HS-27A (cell line): ENCODE results near the gene OTX1.
"Not testable (repeated sequence)": the region's sequence is repeated elsewhere in the genome, so short reads cannot be mapped to it uniquely, and the experiment has no call there.

Source experiments
- DNase-seq: peaks from one replicate; pipeline ENCODE4 v3.0.0-alpha.2; 2012; ENCODE audit warnings: low read depth, missing footprints

Gene OTX1

DNA sequence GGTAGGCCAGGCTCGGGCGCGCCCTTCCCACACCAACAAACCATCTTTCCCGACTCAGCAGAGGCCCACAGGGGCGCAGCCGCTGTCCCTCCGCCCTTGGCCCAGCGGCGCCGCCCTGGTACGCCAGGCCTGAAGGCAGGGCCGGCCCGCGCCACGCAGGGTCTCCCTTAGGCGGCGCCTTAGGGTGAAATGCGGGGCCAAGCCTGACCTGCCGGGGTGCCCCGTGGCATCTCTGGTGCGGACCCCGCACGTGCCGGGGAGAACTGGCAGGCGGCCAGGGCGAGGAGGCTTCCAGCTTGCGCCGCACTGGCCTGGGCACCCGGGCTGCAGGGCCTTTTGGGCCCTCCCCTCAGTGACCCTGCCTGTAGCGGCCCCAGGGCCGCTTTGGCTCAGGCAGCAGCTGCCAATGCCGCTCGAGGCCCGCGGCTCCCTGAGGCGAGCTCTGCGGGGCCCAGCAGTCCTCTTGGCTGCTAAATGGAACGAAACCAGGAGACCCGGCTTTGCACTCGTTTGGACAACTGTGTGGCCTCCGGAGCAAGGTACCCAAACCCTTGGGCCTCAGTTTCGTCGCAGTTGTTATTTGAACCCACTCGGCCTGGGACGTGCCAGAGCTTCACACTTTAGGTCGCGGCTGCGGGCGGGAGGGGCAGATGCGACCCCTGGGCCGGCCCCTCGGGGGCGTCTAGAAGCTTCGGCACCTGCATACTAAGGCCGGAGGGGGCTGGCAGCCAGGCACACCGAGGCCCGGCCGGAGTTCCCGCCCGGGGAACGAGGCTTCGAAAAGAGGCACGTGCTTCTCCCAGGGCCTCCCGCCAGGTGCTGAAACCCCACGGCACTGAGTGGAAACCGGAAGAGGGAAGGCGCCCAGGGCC lies 8.5 kb downstream of the OTX1 start:
- DNase-seq = no peak

DNA sequence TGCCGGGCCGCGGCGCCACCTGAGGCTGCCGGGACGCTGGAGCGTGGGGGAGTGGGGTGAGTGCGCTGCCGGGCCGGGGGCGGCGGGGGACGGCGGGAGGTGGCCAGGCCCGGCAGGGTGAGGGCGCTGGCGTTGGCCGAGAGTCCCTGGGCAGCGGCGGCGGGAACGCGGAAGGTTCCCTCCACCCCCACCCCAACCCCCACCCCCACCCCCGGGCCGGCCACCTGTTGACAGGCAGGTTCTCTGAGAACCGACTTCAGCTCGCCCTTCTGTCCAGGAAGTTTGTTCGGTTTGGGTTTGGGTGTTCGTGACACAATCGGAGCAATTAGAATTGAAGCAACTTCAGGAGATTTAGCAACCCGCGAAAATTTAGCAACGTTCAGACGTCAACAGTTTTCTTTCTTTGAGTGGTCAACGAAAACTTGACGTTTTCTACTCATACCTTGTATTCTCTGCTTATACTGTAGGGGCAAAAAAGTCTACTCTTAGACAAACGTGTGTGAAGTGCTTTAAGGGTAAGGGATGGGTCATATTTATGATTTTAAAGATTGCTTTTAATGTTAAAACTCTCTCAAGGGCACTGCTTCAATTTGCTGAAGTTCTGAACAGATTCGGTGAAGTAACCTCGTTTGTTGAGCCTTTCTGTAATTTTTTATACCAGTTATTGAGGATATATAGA lies 9.3 kb downstream of the OTX1 start:
- DNase-seq = no peak

DNA sequence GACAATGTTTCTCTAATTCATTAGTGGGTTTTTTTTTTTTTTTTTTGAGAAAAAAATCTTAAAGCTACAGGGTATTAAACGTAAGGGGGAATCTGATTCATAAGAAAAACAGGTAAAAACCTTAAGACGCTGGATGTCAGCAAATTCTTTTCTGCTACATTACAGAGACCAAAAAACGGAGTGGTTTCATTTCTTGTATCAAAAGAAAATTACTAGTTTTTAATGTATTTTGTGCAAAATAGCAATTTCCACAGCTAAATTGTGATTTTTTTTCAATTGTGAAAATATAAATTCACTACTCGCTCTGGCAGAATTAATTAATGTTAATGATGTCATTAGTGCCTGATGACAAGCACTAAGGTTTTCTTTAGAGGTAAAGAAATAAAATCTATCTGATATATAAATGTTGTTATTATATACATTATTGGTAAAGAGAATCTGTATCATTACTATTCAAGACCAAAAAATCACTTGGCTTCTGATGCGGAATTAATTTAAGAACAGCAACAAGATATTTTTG lies 9.9 kb downstream of the OTX1 start:
- no peak for DNase-seq

DNA sequence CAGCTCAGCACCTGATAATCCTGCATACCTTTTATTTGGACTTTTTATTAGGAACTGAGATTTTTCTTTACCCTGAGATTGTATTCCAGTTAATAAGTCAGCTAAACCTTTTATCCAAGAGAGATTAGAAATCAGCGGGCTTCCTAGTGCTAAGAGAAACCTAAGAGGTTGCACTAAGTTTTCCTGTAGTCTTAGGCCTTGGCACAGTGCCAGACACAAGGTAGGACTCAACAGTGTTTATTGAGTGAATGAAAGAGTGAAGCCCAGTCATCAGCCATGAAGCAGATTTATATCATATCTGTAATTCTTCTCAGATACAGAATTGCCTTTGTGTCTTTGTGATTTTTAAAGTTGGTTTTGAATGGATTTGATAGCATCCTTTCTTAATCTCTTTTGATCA lies 13.6 kb downstream of the OTX1 start:
- DNase-seq = no peak

DNA sequence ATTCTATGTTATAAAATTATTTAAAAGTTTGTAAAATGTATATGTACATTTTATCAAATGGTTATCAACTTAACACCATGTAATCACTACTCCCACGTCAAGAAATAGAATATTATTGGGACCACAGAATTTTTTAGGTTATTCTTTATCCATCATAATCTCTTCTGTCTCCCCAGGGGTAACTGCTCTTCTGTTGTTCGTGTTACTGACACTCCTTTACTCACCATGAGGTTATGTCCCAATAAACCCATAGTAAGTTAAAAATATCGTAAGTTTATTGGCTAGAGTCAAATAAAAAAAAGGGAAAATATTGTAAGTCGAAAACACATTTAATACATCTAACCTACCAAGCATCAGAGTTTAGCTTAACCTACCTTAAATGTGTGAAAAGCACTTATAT lies 14.0 kb downstream of the OTX1 start:
- DNase-seq = no peak

DNA sequence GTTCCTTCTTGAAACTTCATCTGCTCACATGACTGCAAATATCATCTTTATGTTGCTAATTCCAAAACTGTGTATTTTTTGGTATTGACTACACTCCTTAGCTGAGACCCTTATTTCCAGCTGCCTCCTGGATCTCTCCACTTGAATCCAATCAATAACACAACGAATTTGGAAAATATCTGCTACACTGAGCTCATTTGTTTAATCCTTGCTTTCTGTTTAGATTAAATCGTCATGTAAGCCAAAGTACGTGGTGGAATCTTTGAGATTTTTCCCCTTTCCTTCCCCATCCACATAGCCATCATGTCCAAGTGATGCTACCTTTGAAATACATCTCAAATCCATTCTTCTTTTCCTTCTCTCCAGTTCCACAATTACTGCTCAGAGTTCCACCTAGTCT lies 15.6 kb downstream of the OTX1 start:
- no peak for DNase-seq

DNA sequence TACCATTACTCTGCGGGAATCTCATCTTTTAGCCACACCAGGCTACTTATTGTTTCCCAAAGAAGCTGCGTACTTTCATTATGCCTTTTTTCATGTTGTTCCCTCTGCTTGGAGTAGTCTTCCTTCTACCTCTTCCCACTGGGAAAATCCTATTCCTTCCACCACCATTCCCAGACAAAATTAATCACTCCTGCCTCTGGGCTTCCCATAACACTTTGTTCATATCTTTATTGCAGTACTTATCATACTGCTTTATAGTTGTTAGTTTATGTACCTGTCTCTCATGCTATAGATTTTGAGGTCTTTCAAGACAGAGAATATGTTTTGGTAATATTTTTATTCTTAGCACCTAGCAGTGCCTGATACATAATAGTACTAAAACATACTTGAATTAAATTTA lies 16.2 kb downstream of the OTX1 start:
- no peak for DNase-seq

DNA sequence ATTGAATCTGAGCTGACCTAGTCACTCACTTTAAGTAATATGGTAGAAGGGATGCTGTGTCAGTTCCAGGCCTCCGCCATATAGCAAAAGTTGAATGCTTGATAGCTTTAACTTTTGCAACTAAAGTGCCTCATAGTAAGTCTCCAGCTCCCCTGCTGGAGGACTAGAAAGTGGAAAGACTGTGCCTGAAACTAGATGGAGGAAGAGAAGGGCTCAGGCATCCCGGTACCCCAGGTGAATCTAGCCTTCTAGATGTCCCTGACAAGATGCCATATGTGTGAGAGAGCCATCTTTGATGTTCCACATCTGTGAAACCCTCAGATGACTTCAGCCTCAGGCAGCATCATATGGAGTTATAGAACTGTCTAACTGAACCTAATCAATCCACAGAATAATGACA lies 21.0 kb downstream of the OTX1 start:
- DNase-seq = no peak

DNA sequence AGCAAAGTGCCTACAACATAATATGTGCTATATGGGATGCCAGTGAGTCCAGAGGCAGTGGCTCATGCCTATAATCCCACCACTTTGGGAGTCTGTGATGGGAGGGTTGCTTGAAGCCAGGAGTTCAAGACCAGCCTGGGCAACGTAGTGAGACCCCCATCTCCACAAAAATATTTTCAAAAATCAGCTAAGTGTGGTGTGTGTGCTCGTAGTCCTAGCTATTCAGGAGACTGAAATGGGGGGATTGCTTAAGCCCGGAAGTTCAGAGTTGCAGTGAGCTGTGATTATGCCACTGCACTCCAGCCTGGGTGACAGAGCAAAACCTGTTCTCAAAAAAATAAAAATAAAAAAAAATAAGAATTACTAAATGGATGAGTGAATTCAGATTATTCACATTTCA lies 23.4 kb downstream of the OTX1 start:
- no peak for DNase-seq

DNA sequence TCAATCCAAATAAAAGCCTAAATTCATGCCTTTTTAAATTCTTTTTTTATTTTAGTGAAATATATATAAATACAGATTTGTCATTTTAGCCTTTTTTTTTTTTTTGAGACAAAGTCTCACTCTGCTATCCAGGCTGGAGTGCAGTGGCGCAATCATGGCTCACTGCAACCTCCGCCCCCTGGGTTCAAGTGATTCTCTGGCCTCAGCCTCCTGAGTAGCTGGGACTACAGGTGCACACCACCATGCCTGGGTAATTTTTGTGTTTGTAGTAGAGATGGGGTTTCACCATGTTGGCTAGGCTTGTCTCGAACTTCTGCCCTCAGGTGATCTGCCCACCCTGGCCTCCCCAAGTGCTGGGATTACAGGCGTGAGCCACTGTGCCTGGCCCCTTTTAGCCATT lies 23.8 kb downstream of the OTX1 start:
- not testable (repeated sequence) for DNase-seq

DNA sequence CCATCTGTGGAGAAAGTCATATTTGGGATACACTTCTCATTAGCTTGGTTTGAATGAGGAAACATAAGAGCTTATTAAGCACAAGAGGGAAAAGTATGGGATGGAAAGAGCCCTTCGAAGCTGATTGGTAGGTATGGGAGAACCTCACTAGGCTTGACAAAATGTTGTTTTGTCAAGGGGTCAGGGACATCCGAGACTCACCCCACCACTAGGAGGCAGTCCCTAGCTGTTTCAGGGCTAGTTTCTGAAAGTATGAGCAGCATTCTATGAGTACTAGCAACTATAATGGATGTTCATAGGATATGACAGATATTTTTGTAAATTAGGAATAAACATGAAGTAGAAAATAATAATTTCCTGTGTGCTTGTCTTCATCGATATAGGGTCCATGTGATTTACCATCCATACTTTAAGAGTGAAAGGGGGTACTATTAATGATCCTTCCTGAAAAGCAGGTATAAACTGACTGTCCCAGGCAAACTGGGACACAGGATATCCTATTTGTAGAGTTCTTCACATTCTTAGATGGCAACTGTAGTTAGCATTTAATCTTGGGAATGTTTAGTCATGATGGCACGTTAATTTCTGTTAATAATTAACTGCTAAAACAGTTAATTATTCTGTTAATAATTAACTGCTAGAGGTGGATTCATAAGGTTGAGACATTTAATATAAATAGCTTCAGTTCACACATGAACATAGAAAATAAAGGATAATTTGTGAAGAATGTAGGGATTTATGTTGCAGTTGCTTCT lies 28.4 kb downstream of the OTX1 start:
- no peak for DNase-seq

DNA sequence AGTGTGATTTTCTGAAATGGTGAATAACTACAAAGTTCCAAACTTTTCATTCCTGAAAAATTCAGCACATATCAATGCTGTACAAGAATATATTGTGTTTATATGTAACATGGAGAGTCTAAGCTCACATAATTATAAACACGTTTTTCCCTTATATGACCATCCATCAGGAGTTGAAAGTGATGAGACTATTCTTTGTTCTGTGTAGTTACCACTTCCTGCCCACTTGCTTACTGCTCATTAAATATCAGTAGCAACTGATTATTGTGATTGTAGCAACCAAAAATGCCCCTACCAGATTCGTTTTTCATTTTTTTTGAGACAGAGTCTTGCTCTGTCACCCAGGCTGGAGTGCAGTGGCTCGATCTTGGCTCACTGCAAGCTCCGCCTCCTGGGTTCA lies 30.8 kb downstream of the OTX1 start:
- DNase-seq = no peak

DNA sequence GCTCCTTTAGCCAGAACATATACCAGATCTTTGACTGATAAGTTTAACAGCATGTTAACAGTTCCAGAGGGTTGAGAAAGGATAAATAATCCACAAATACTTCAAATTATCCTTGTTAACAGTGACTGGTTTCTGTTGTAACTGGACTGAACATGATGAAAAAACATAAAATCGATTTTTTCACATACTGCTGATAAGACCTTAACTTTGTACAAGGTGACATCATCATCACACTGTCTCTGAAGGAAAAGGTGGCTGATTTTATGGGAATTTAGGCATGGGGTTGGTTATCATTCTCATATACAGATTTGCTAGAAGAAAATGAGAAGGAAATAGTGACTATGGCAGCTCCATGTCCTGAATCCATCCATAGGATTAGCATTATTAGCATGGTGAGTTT lies 36.1 kb downstream of the OTX1 start:
- no peak for DNase-seq

DNA sequence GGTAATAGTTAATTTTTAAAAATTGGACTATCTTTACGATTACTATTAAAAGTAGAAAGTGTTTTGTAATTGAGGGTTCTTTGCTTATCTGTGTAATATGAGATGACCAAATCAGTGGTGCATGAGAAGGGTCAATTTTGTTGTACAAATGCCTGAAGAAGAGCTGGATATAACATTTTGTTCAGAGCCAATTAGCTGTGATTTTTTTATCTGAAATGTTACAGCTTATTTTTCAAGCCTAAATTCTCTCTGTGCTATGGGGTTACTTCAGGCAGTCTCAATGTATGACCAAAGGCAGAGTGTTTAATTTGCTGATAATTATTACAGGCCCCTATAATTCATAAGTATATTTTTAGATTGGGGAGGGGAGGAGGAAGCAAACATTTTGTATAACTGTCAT lies 41.8 kb downstream of the OTX1 start:
- DNase-seq = no peak

DNA sequence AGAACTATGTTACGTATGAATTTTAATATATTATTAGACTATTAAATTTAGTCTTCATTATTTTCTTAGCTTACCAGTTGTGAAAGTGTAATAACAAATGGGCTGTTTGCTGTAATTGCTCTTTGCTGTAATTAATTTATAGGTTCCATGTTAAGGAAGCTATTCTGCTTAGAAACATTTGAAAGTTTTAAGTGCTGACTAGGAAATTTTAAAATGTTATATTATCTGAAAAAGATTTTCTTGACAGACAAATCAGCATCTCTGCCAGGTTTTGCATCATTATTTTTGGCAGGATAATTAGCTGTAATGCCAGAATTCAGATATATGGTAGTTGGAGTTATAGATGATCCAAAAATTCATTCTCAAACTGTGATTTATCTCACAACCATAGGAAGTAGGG lies 42.2 kb downstream of the OTX1 start:
- DNase-seq = no peak

DNA sequence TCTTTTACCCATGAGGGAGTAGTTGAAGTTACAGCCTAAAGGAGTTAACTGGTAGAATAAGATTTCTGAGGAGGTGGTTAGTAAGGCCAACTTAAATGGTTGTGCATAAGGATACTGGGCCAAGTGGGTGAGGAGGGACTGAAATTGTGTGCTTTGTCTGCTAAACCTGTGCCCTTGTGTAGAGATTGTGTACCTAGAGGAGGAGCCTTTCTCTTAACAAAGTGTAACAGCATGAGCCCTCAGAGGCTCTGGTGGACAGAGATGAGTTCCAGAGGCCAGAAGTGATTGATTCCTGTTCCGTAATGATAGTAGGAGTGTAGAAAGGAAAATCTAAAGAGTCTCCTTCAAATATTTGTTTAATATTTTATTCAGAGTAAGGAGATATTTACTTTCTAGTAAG lies 42.9 kb downstream of the OTX1 start:
- no peak for DNase-seq

DNA sequence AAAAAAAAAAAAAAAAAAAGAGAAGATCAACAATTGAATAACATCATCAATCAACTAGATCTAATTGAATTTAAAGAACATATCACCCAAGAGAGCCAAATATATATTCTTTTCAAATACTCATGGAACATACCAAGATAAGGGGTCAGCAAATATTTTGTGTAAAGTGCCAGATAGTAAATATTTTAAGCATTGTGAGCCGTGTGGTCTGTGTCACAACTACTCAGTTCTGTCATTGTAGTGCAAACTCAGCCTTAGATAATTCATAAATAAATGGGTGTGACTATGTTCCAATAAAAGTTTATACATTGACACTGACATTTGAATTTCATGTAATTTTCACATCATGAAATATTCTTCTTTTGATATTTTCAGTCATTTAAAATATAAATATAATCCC lies 45.9 kb downstream of the OTX1 start:
- no peak for DNase-seq

DNA sequence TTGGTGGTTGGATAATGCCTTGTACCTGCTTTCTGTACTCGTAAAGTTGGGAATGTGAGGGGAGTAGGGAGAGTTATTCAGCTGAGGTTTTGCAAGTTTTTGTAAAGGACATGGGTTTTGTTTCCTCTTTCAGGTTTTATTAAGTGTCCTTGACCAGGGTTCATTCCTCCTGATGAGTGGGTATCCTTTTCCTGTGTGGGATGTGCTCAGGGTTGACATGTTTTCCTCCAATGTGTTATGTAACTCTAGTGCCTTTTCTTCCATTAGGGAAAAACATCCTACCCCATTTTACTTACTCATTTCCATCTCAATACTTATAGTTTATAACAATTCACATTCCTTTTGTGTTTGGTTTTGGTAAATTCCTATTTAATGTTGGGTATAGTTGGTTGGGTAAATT lies 48.4 kb downstream of the OTX1 start:
- DNase-seq = no peak

DNA sequence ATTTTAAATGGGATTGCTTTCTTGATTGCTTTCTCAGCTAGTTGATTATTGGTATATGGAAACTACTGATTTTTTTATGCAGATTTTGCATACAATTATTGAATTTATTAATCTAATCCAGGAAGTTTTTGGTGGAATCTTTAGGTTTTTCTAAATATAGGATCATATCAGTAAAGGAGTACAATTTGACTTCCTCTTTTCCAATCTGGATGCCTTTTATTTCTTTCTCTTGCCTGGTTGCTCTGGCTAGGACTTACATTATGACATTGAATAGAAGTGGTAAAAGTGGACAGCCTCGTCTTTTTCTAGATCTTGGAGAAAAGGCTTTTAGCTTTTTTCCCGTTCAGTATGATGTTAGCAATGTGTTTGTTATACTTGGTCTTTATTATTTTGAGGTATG lies 51.3 kb downstream of the OTX1 start:
- no peak for DNase-seq

DNA sequence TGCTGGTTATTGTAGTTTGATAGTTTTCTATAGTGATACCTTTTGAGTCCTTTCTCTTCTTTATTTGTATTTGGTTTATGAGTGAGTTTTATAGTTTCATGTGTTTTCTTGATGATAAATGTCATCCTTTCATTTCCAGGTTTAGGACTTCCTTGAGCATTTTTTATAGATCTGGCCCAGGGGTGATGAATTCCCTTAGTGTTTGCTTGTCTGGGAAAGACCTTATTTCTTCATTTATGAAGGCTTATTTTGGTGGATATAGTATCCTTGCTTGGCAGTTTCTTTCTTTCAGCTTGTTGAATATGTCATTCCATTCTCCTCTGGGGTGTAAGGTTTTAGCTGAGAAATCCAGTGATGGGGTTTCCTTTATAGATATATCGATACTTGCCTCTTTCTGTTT lies 53.9 kb downstream of the OTX1 start:
- no peak for DNase-seq
